ENCODE data around the gene MRPS10.

- TF ChIP-seq, protein P1, sequence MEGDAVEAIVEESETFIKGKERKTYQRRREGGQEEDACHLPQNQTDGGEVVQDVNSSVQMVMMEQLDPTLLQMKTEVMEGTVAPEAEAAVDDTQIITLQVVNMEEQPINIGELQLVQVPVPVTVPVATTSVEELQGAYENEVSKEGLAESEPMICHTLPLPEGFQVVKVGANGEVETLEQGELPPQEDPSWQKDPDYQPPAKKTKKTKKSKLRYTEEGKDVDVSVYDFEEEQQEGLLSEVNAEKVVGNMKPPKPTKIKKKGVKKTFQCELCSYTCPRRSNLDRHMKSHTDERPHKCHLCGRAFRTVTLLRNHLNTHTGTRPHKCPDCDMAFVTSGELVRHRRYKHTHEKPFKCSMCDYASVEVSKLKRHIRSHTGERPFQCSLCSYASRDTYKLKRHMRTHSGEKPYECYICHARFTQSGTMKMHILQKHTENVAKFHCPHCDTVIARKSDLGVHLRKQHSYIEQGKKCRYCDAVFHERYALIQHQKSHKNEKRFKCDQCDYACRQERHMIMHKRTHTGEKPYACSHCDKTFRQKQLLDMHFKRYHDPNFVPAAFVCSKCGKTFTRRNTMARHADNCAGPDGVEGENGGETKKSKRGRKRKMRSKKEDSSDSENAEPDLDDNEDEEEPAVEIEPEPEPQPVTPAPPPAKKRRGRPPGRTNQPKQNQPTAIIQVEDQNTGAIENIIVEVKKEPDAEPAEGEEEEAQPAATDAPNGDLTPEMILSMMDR (IDR thresholded peaks at IDR 0.05): no peak
- no peak for TF ChIP-seq POLR2A (IDR thresholded peaks at IDR 0.05)
These were observed 38.3 kb downstream of the MRPS10 start for GRCh38 chr6:42179261-42179944.

Measured in uterus (tissue), 2 donors.